Stimulated activated CD8-positive, alpha-beta memory T cell treated with anti-CD3 and anti-CD28 coated beads, Interleukin-2, amount 100 ng/mL, for 1 hour (primary cell): ENCODE measurements around the gene GNAO1.

Source experiments
- DNase-seq, 2 donors: peaks; one replicate each; pipeline ENCODE4 v3.0.0-alpha.2; 2020; ENCODE audit warnings: low read depth in 2 of 2

The GNAO1 gene

DNA sequence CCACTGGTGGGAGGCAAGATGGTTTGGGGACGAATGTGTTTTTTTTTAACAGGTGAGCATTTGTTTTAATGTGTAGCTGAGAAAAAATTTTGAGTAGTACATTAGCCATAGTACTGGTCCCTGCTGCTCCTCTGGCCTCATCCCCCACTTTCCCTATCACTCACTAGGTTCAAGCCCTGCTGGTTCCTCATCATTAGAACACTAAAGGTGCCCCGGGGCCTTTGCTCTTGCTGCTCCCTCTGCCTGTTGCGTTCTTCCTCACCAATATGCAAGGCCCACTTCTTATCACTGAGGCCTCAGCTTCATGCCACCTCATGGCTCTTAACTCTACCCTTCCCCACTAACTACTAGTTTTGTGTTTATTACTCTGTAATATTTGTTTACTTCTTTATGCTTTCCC lies 74.5 kb downstream of the GNAO1 start:
- DNase-seq, result no peak

DNA sequence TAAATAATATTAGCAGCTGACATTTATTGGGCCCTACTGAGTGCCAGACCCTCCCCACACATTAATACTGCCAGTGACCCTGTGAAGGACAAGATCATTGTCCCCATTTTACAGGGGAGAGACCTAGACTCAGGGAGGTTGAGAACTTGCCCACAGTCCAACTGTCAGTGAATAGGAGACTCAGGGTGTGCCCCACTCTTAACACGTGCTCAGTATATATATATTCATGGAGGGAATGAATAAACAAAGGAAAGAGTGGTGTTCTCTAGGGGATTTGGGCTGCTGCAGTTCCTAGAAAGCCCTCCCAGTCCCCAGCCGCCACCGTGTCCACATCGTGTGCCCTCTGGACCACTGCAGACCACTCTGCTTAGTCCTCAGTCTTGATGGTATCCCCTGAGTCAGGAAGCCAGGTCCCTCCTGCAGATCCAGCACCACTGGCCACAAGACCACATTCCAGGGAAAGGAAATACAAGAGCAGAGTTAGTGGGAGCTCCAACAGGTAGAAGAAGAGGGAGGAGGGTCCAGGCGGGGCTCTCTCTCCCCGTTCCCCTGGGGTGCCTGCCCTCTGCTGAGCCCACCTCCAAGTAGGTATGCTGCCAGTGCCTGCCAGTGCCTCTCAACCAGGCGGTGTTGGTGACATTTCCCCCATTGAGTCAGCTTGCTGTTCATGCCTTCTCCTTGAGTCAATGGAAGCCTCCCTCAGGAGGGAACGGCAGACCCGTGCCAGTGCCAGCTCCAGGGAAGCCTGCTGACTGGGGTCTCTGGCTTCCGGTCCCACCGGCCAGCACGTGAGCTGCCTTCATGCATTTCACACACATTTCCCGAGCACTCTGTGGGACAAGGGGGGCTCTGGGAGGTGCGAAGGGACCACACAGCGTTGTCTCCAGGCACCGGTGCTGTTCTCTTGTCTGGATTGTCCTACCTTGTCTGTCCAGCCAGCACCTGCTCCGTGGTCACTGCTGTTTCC lies 75.6 kb downstream of the GNAO1 start:
- DNase-seq, result no peak

DNA sequence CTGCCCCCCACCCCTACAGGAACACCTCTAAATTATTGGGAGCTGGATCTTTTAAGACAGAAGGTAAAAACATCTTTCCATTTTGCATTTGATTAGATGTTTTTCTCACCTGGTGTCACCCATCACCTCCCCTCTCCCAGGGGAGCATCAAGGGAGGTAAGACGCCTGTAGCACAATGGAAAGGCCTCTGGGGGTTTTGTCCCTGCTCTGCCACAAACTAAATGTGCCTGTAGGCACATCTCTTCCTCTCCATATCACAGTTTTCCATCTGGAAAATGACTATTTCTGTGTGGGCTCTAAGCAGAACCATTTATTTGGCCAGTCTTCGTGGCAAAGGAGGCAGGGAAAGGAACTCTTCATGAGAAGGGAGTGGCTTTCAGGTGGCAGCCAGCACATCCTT lies 76.6 kb downstream of the GNAO1 start:
- DNase-seq, result no peak

DNA sequence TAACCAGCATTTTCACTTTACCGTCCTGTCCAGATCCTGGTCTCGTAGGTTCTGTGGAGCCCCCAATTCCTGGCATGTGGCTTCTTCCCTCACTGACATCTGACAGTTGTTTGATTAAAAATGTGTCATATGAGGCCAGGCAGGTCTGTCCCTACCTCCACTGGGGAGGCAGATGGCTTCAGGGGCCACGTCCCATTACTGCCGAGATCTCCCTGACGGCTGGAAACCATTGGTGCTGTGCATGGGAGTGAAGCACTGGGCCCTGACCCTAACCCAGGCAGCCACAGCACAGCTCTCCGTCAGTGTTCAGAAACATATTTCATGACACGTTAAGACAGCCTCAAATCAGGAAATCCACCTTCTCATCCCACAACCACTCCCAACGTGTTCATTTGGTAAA lies 77.5 kb downstream of the GNAO1 start:
- DNase-seq, result no peak

DNA sequence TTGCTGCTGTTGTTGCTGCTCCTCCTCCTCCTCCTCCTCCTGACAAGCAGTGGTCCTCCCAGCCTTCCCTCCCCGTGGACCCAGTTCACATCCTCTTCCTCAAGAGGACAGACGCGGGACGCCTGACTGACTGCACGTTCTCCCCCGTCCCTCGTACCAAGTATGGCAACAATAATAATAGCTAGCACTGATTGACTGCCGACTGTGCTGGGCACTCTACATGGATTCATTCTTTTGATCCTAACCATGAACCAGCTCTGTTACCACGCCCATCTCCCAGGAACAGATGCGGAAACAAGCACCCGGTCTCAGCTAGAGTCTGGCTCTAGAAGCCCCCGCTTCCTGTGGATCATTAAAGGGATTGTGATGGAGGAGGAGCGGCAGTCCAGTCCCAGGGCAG lies 78.0 kb downstream of the GNAO1 start:
- DNase-seq, result no peak

DNA sequence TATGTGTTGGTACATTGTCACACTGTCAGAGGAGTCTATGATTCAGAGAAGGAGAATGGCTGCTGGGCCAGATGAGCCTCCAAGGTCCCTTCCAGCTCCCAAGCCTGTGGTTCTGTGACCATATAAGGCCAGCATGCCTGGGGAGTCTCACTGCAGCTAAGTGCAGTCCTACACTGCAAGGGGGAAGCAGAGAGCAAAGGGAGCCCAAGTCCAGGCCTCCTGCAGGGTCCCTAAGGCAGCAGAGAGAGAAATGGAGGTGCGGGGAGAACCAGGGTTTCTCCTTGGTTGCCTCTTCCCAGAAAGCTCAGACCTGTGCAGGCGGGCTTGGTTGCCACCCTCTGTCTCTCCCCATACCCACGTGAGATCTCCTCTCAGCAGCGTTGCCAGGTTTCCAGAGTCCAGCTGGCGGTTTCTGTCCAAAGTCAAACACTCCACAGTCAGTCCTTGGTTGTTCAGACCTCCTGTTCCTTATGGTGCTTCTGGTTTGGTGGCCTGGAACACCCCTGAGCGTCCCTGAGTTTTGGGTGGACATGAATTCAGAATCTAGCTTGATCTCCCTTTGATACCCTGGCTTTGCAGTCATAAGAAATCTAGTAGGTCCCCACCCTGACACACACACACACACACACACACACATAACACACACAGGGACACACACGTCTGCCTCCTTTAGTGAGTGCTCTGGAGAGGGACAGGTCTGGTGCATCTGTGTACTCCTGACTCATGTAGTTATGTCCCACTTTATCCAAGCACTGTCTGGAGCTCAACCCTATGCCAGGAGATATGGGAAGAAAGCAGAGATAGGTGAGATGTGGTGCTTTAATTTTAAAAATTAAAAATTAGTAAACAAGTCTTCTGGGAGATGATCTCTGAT lies 78.8 kb downstream of the GNAO1 start:
- DNase-seq, result no peak

DNA sequence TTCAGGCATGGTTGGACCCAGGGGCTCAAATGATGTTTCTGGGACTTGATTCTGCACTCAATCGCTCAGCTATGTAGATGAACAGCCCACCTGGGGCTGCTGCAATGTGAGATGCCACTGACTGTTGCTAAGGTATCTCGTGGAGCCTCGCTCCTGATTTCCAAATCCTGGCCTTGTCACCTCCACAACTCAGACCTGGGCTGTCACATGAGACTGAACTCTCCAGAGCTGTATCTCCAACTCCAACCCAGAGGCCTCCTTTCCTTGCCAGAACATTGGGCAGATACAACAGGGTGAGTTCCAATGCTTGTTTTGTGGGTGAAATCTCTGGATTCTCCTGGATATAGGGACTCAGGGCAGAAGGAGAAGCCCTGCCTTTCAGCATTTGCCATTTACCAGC lies 79.5 kb downstream of the GNAO1 start:
- DNase-seq, result no peak

DNA sequence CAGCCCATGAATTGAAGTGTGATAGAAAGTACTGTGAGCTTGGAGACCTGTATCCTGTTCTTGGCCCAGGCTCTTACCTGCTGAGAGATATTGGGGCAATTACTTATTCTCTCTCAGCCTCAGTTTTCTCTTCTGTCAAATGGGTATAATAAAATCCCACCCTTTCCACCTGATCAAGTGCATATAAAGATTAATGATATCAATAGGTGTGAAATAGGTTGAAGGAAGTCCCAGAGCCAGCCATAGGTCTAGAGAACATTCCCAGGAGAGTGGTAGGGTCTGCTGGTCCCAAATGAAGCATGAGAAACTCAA lies 81.2 kb downstream of the GNAO1 start:
- no peak for DNase-seq

DNA sequence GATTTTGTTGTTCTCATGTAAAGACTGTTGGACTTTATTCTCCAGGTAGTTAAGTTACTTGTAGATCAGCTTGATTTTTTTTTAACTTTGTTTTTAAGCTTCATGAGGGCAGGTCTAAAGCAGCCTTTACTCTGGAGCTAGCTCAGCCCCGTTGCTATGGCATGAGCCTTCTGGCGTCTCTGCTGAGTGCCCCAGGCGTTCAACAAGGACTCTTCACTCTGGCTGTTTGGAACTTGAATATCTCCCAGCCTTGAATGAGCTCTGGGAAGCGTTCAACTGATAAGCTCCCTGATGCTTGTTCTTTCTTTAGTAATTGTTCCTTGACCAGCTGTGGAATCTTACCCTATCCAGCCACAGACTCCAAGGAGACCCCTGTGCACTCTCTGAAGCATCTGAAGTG lies 82.3 kb downstream of the GNAO1 start:
- DNase-seq, result no peak

DNA sequence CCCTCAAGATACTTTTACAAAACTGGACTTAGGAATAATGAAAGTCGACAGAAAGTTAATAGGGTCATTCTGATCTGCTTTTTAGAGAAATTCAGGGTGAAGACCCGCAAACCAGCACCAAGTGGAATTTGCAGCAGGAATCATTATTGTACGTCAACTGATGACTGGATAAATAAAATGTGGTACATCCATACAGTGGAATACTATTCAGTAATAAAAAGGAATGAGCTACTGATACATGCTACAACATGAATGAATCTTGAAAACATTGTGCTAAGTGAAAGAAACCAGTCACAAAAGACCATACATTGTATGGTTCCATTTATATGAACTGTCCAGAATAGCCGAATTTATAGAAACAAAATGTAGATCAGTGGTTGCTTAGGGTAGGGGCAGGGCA lies 83.1 kb downstream of the GNAO1 start:
- no peak for DNase-seq

DNA sequence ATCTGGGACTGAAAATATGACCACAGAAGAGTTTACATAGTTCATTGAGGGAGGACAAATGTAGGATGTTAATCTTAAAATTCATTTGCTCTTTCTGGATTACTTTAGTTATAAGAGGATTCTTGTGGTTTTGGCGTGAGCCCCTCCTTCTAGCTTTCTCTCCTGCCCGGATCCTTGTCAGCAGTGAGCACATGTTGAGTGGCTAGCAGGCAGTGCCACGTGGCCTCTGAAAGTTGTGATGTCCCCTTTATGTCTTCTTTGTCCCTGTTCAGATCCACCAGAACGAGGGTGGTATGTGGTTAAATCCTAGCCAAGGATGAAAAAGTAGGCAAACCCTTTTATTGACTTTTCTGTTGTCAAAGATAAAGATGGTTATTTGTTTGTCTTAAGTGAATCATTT lies 83.8 kb downstream of the GNAO1 start:
- no peak for DNase-seq

DNA sequence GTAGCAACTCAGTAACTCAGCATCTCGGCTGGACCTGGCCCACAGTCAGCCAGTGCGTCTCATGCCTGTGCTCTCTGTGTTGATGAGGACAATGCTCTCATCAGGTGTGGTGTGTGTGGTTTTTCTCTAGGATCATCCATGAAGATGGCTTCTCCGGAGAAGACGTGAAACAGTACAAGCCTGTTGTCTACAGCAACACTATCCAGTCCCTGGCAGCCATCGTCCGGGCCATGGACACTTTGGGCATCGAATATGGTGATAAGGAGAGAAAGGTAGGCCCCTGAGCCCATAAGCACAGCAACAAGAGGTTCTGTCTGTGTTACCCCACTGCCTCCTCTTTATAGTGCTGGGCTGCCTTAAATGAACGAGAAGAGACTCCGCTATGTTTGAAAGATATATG lies 84.5 kb downstream of the GNAO1 start:
- DNase-seq, result no peak

DNA sequence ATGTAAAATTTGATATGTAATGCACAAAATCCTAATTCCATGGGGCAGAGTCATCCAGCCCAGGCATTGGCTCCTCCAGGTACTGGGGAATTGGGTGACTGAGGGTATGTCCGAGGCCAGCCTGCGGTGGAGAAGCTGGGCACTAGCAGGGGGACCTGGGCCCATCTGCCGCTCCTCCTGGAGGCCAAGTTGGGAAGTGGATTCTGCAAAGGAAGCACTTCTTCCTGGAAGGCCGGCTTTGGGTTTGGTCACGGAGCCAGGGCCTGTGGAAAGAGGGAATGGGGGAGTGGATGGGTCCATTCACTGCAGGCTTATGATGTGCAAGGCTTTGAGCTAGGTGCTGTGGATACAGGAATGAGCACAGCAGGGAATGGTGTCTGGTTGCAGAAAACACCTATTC lies 85.8 kb downstream of the GNAO1 start:
- DNase-seq, result no peak

DNA sequence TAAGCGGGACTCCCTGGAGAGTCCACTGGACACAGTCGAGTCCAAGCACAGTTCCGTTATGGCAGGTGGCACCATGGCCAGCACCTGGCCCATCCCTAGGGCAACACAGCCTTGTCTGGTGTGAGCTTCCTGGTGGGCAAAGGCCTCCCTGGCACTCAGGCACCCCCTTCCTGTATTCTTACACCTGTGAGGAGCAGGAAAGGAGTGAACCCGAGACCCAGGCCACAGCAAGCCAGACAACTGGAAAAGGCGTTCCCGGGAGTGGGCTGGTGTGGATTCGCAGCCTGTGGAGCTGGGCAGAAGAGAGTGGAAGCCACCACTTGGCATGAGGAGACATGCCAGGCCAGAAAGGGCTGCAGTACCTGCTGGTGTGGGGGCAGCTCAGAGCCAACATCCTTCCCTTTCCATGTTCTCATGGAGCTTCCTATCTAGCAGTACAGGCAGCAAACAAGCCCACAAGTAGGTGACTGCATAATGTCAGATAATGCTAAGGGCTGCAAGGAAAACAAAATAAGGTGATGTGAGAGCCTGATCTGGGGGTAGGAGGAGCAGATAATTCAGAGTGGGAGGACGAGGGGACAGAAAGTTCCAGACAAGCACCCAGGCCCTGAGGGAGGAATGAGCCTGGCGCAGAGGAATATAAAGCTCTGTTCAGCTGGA lies 87.0 kb downstream of the GNAO1 start:
- no peak for DNase-seq

DNA sequence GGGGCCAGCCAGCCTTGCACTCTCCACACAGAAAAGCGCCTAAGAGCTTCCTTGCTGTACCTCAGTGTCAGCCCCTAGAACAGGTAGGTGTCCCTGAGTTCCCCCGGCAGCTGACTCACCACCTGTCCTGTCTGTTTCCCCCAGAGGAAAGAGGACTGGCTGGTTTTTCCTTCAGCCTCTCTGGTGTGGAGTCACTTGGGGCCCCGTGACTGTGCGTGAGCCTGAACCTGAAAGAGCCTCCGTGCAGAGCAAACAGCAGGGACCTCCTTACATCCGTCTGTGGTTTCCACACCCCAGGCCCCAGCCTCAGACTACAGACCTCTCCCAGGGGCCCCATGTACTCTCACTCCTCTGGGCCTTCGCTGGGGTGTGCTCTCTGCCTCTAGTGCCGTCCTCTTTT lies 87.8 kb downstream of the GNAO1 start:
- peak in 1 of 2 donors; percentile 10 for DNase-seq

DNA sequence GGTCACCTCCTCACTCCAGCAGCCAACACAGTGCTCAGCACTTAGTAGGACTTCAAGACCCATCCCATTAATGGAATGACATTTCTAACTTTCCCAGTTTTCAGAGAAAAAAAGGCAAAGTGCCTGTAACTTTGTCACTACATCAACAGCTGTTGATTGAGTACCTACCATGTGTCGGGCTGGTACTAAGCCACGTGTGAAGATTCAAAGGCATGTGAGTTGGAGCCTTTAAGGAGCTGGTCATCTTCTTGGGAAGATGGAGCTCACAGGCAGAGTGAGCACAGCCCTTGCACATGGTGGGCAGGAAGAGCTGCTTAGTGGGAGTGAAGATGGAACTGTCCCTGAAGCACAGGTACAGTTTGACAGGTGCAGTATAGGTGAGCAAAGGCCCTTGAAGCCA lies 88.6 kb downstream of the GNAO1 start:
- DNase-seq, result no peak

DNA sequence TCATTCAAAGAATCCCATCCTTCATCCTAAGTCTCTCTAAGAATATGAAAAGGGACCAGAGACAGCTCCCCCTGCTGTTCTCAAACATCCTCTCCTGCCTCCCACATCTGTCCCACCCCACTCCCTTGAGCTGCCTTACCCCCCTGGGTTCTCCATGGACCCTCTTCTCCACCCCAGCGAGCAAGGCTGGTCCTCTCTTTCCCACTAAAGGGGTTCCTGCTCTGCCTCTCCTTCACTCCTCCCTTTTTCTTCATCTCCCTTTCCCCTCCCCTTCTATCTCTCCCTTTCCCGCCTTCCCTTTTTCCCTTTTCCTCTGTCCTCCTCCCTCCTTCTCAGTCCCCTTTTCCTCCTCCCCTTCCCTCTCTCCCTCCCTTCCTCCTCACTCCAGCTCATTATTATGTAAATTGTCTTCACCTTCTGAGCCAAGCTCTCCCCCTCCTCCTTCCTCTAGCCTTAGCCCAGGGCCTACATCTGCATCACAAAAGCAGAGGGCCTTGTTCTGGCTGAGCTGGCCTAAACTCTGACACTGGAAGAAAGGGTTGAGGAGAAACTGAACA lies 90.0 kb downstream of the GNAO1 start:
- DNase-seq, result no peak

DNA sequence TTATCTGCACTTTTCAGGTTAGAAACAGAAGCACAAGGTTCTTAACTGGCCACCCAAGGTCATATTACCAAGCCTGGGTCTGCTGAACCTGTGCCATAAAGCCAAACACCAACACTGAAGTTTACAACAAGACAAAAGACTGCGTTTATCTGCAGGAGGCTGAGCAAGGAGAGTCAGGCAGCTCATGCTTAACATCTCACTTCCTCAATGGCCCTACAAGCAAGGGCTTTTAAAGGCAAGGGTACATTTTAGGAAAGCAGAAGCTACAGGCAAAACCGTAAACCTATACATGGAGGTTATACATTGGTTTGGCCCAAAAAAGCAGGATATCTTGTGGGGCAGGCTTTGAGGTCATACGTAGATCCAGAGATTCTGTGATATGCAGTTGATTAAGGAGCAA lies 91.2 kb downstream of the GNAO1 start:
- DNase-seq, result no peak

DNA sequence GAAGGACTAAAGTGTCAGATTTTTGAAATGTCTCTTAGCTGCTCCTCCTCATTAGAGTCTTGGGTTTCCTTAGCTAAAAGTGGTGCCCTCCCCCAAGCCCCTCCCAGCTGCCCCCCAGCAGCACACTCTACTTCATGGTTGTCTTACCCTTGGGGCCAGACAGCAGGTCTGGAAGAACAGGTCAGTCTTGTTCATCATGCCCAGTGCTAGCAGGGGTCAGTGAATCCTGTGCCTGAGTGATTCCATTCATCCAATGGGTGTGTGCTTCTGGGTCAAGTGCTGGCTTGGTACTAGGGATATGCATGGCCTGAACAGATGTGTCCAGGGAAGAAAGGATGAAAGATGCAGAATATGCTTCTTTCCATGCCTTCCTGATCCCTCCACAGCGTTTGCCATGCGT lies 93.2 kb downstream of the GNAO1 start:
- no peak for DNase-seq

DNA sequence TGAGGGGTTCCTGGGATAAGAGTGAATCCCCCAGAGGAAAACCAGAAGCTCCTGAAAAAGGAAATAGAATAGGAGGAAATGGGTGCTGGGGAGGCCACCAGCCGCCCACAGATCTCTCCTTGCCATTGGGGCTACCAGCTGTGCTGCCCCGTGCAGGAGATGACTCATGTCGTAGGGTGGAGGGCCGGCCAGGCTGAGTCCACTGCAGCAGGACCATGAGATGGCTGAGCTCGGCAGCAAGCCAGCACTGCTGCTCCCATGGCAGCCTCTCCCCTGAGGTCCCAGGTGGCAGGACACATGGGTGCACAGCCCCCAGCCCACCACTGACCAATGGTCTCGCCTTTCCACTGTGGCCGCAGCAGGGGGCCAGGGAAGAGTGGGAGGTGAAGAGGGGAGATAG lies 95.5 kb downstream of the GNAO1 start:
- DNase-seq, result no peak

DNA sequence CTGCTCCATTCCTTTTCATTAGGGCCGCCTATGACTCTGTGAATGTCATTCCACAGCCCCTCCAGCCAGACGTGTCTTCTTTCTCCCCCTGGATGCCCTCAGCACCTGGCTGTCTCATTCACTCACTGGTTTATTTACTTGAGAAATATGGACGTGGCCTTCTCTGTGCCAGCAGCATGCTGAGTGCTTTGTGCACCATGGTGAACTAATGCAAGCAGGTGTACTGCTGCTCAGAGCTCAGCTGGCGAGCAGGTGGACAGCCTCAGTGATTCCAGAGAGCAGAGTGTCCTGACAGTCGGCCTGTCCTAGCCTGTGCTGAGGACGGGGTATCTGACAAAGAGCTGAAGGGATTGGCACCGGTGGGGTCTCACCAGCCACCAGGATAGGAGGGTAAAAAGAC lies 96.7 kb downstream of the GNAO1 start:
- no peak for DNase-seq

DNA sequence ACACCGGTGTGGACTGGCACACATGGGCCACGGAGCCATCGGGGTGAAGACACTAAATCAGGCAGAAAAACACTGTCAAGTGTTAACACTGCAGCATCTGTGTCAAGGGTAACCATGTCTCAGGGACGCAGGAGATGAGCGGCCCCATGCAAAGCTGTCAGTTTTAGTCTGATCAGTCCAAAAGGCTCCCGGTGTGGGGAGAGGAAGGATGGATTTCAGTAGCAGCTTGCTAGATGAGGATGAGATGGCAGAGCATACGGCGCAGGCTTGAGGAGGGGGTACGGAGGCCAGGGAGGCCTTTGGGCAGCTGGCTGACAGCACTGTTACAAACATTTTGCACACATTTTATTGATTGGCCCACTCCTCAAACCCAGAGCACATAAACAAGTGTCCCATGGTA lies 98.1 kb downstream of the GNAO1 start:
- no peak for DNase-seq
